ENCODE measurements around the gene PCK2. TPM values are rescaled to one million over a fixed set of nuclear protein-coding genes. Genes with fewer than 3 reads are reported as not detected.

Gene PCK2
- total RNA-seq, 1 donor from 2014 or later: 35.0 TPM

GRCh38 chr14:24149302-24149969, 55.3 kb downstream of the PCK2 start:
- Mint-ChIP-seq H3K4me1 (ENCODE audit: unreplicated experiment) (peaks cover 24% of the 10 kb centered on the region), H3K9me3 (no peaks in the 10 kb centered on the region), H3K27me3 (no peaks in the 10 kb centered on the region), H3K36me3 (peaks cover 10% of the 10 kb centered on the region), H3K4me3 (peak overlapping the region; percentile 98), H3K27ac (no peak overlapping the region)
- no peak for DNase-seq (ENCODE audit: extremely low spot score, unreplicated experiment)
- TF ChIP-seq CTCF (conservative IDR thresholded peaks at IDR 0.05): no peak

GRCh38 chr14:24150061-24150460, 56.0 kb downstream of the PCK2 start:
- TF ChIP-seq CTCF (conservative IDR thresholded peaks at IDR 0.05): no peak
- H3K4me3 Mint-ChIP-seq: no peak overlapping the region
- H3K27me3 Mint-ChIP-seq: no peaks in the 10 kb centered on the region
- H3K4me1 Mint-ChIP-seq (ENCODE audit: unreplicated experiment): peaks cover 24% of the 10 kb centered on the region
- H3K36me3 Mint-ChIP-seq: peaks cover 12% of the 10 kb centered on the region
- no peak for DNase-seq (ENCODE audit: extremely low spot score, unreplicated experiment)
- H3K27ac Mint-ChIP-seq: no peak overlapping the region
- no peaks in the 10 kb centered on the region for H3K9me3 Mint-ChIP-seq

- H3K27me3 Mint-ChIP-seq: no peaks in the 10 kb centered on the region
- DNase-seq (ENCODE audit: extremely low spot score, unreplicated experiment): no peak
- peaks cover 21% of the 10 kb centered on the region for H3K4me1 Mint-ChIP-seq (ENCODE audit: unreplicated experiment)
- no peaks in the 10 kb centered on the region for H3K9me3 Mint-ChIP-seq
- TF ChIP-seq CTCF (conservative IDR thresholded peaks at IDR 0.05): no peak
- H3K36me3 Mint-ChIP-seq: peaks cover 14% of the 10 kb centered on the region
- H3K27ac Mint-ChIP-seq: no peak overlapping the region
- no peak overlapping the region for H3K4me3 Mint-ChIP-seq
These were observed 56.5 kb downstream of the PCK2 start for GRCh38 chr14:24150567-24150966.

- no peaks in the 10 kb centered on the region for H3K9me3 Mint-ChIP-seq
These were observed 56.9 kb downstream of the PCK2 start for GRCh38 chr14:24150993-24151392.

GRCh38 chr14:24151404-24152080, 57.4 kb downstream of the PCK2 start:
- Mint-ChIP-seq H3K27me3 (no peaks in the 10 kb centered on the region), H3K27ac (no peak overlapping the region), H3K4me1 (ENCODE audit: unreplicated experiment) (peaks cover 12% of the 10 kb centered on the region), H3K36me3 (peaks cover 19% of the 10 kb centered on the region), H3K9me3 (no peaks in the 10 kb centered on the region), H3K4me3 (no peak overlapping the region)
- no peak for TF ChIP-seq CTCF (conservative IDR thresholded peaks at IDR 0.05)
- DNase-seq (ENCODE audit: extremely low spot score, unreplicated experiment): no peak

More at GRCh38 chr14:24150993-24151392, 56.9 kb downstream of the PCK2 start:
- no peak for DNase-seq (ENCODE audit: extremely low spot score, unreplicated experiment)
- H3K36me3 Mint-ChIP-seq: peaks cover 18% of the 10 kb centered on the region
- H3K4me3 Mint-ChIP-seq: no peak overlapping the region
- H3K27me3 Mint-ChIP-seq: no peaks in the 10 kb centered on the region
- peaks cover 16% of the 10 kb centered on the region for H3K4me1 Mint-ChIP-seq (ENCODE audit: unreplicated experiment)
- no peak overlapping the region for H3K27ac Mint-ChIP-seq
- TF ChIP-seq CTCF (conservative IDR thresholded peaks at IDR 0.05): no peak

Small RNAs within 50 kb of the gene (microRNA-seq; reads per million reads assigned to microRNA genes)
- gene MIR7703: not detected

Other genes with a start within 250 kb of the PCK2 start
- 18.8 and 19.7 TPM in 2 replicates for gene DHRS4, start 140.5 kb upstream of the PCK2 start, total RNA-seq (ENCODE audit: low replicate concordance)
- gene DHRS4L2, start 105.4 kb upstream of the PCK2 start, total RNA-seq (ENCODE audit: low replicate concordance): 16.0 and 18.0 TPM in 2 replicates
- gene CARMIL3, start 42.3 kb upstream of the PCK2 start, total RNA-seq (ENCODE audit: low replicate concordance): 2.5 and 2.8 TPM in 2 replicates
- gene CPNE6, start 22.7 kb upstream of the PCK2 start, total RNA-seq (ENCODE audit: low replicate concordance): not detected in 2 replicates
- gene DCAF11, start 20.5 kb downstream of the PCK2 start, total RNA-seq (ENCODE audit: low replicate concordance): 65.0 and 78.3 TPM in 2 replicates
- 1.3 and 1.8 TPM in 2 replicates for gene NRL, start 20.6 kb downstream of the PCK2 start, total RNA-seq (ENCODE audit: low replicate concordance)
- gene FITM1, start 36.3 kb downstream of the PCK2 start, total RNA-seq (ENCODE audit: low replicate concordance): 0.26 and 0.53 TPM in 2 replicates
- 142 and 177 TPM in 2 replicates for gene PSME1, start 41.9 kb downstream of the PCK2 start, total RNA-seq (ENCODE audit: low replicate concordance)
- gene EMC9, start 47.3 kb downstream of the PCK2 start, total RNA-seq (ENCODE audit: low replicate concordance): 16.2 and 25.9 TPM in 2 replicates
- 134 and 155 TPM in 2 replicates for gene PSME2, start 52.3 kb downstream of the PCK2 start, total RNA-seq (ENCODE audit: low replicate concordance)
- gene RNF31, start 53.2 kb downstream of the PCK2 start, total RNA-seq (ENCODE audit: low replicate concordance): 68.6 and 78.4 TPM in 2 replicates
- 60.0 and 63.4 TPM in 2 replicates for gene IRF9, start 67.0 kb downstream of the PCK2 start, total RNA-seq (ENCODE audit: low replicate concordance)
- 84.2 and 221 TPM in 2 replicates for gene REC8, start 77.8 kb downstream of the PCK2 start, total RNA-seq (ENCODE audit: low replicate concordance)
- 49.0 and 67.1 TPM in 2 replicates for gene IPO4, start 94.5 kb downstream of the PCK2 start, total RNA-seq (ENCODE audit: low replicate concordance)
- 50.5 and 60.7 TPM in 2 replicates for gene TM9SF1, start 101.1 kb downstream of the PCK2 start, total RNA-seq (ENCODE audit: low replicate concordance)
- gene TSSK4, start 111.4 kb downstream of the PCK2 start, total RNA-seq (ENCODE audit: low replicate concordance): 0.48 and 0.53 TPM in 2 replicates
- gene CHMP4A, start 119.2 kb downstream of the PCK2 start, total RNA-seq (ENCODE audit: low replicate concordance): 44.3 and 47.3 TPM in 2 replicates
- 16.9 and 22.6 TPM in 2 replicates for gene MDP1, start 121.8 kb downstream of the PCK2 start, total RNA-seq (ENCODE audit: low replicate concordance)
- gene NEDD8, start 138.1 kb downstream of the PCK2 start, total RNA-seq (ENCODE audit: low replicate concordance): 158 and 161 TPM in 2 replicates
- gene GMPR2, start 138.6 kb downstream of the PCK2 start, total RNA-seq (ENCODE audit: low replicate concordance): 53.6 and 66.6 TPM in 2 replicates
- gene TINF2, start 148.3 kb downstream of the PCK2 start, total RNA-seq (ENCODE audit: low replicate concordance): 41.0 and 58.6 TPM in 2 replicates
- 10.1 and 16.6 TPM in 2 replicates for gene TGM1, start 168.9 kb downstream of the PCK2 start, total RNA-seq (ENCODE audit: low replicate concordance)
- gene RABGGTA, start 177.3 kb downstream of the PCK2 start, total RNA-seq (ENCODE audit: low replicate concordance): 31.1 and 39.2 TPM in 2 replicates
- 31.4 and 32.9 TPM in 2 replicates for gene DHRS1, start 205.5 kb downstream of the PCK2 start, total RNA-seq (ENCODE audit: low replicate concordance)
- gene NOP9, start 205.5 kb downstream of the PCK2 start, total RNA-seq (ENCODE audit: low replicate concordance): 26.2 and 33.9 TPM in 2 replicates
- gene CIDEB, start 213.7 kb downstream of the PCK2 start, total RNA-seq (ENCODE audit: low replicate concordance): 4.9 and 11.1 TPM in 2 replicates
- 6.5 and 9.4 TPM in 2 replicates for gene LTB4R2, start 215.8 kb downstream of the PCK2 start, total RNA-seq (ENCODE audit: low replicate concordance)
- gene LTB4R, start 217.2 kb downstream of the PCK2 start, total RNA-seq (ENCODE audit: low replicate concordance): 5.1 and 8.8 TPM in 2 replicates
- gene ADCY4, start 240.8 kb downstream of the PCK2 start, total RNA-seq (ENCODE audit: low replicate concordance): 2.2 and 2.5 TPM in 2 replicates
- 5.6 and 7.5 TPM in 2 replicates for gene RIPK3, start 245.7 kb downstream of the PCK2 start, total RNA-seq (ENCODE audit: low replicate concordance)